HepG2 (cell line): ENCODE results near the gene NDRG3. TPM values are rescaled to one million over a fixed set of nuclear protein-coding genes. Genes with fewer than 3 reads are reported as not detected.

Experiments
- ARID4A ChIP-seq: sonication (generic); formaldehyde crosslinking; IDR thresholded peaks from 2 replicates; pipeline ENCODE4 v1.5.0; 2020; ENCODE audit warnings: mild to moderate bottlenecking, missing genetic modification reagents, borderline replicate concordance
- ERF ChIP-seq: IDR thresholded peaks from 2 replicates; pipeline ENCODE4 v1.6.1; 2018; ENCODE audit warnings: missing biosample characterization, missing genetic modification reagents
- GMEB2 ChIP-seq: IDR thresholded peaks from 2 replicates; pipeline ENCODE4 v1.6.1; 2016; ENCODE audit warnings: missing biosample characterization, missing genetic modification reagents, low read depth
- HNRNPL ChIP-seq: fragments of 200-400 bp; formaldehyde crosslinking; IDR thresholded peaks from 2 replicates; pipeline ENCODE4 v1.6.1; 2017; ENCODE audit warnings: mild to moderate bottlenecking, low read depth, low read length
- HOMEZ ChIP-seq: IDR thresholded peaks from 2 replicates; pipeline ENCODE4 v1.6.1; 2016; ENCODE audit warnings: low read depth
- HOXA7 ChIP-seq: sonication (generic); formaldehyde crosslinking; IDR thresholded peaks from 2 replicates; pipeline ENCODE4 v1.8.1; 2022; ENCODE audit warnings: mild to moderate bottlenecking, missing genetic modification reagents, moderate library complexity
- IKZF5 ChIP-seq: IDR thresholded peaks from 2 replicates; pipeline ENCODE4 v1.6.1; 2018; ENCODE audit warnings: missing genetic modification reagents, mild to moderate bottlenecking, missing compliant biosample characterization
- KLF15 ChIP-seq: sonication (generic); formaldehyde crosslinking; IDR thresholded peaks from 2 replicates; pipeline ENCODE4 v1.8.1; 2023; ENCODE audit warnings: borderline replicate concordance, mild to moderate bottlenecking, inconsistent platforms, missing genetic modification reagents, mixed read lengths
- RXRB ChIP-seq: IDR thresholded peaks from 2 replicates; pipeline ENCODE4 v1.6.1; 2016; ENCODE audit warnings: borderline replicate concordance, missing genetic modification reagents, missing compliant biosample characterization
- STAT6 ChIP-seq: sonication (generic); formaldehyde crosslinking; IDR thresholded peaks from 2 replicates; pipeline ENCODE4 v1.4.0; 2020; ENCODE audit warnings: missing genetic modification reagents, mild to moderate bottlenecking, borderline replicate concordance
- ZNF160 ChIP-seq: sonication (generic); formaldehyde crosslinking; IDR thresholded peaks from 2 replicates; pipeline ENCODE4 v1.8.0; 2022; ENCODE audit warnings: mild to moderate bottlenecking, inconsistent platforms, missing genetic modification reagents
- ZNF234 ChIP-seq: sonication (generic); formaldehyde crosslinking; conservative IDR thresholded peaks from 2 replicates; pipeline ENCODE4 v1.5.1; 2020; ENCODE audit warnings: mild to moderate bottlenecking, missing genetic modification reagents
- ZNF251 ChIP-seq: sonication (generic); formaldehyde crosslinking; IDR thresholded peaks from 2 replicates; pipeline ENCODE4 v1.9.0; 2021; ENCODE audit warnings: mild to moderate bottlenecking, missing genetic modification reagents
- ZNF30 ChIP-seq: sonication (generic); formaldehyde crosslinking; IDR thresholded peaks from 2 replicates; pipeline ENCODE4 v1.5.0; 2020; ENCODE audit warnings: mild to moderate bottlenecking, missing genetic modification reagents
- ZNF619 ChIP-seq: sonication (generic); formaldehyde crosslinking; IDR thresholded peaks from 2 replicates; pipeline ENCODE4 v1.4.0; 2020; ENCODE audit warnings: mild to moderate bottlenecking, missing genetic modification reagents
- ZNF768 ChIP-seq: sonication (generic); formaldehyde crosslinking; IDR thresholded peaks from 2 replicates; pipeline ENCODE4 v1.4.0; 2020; ENCODE audit warnings: missing genetic modification reagents
- ZNF883 ChIP-seq: sonication (generic); formaldehyde crosslinking; IDR thresholded peaks from 2 replicates; pipeline ENCODE4 v1.5.1; 2020; ENCODE audit warnings: mild to moderate bottlenecking, missing genetic modification reagents; ENCODE audit errors: not compliant biosample characterization
- polyA plus RNA-seq, 8 experiments: library from polyadenylated mRNA; depleted of rRNA in 3 of 8; stranded (reverse) in 7 of 8; unstranded in 1 of 8; fragments of >200 nt; fragmentation: Illumina TruSeq in 4 of 8; extraction: Trizol in 4 of 8; gene quantifications; 2 replicates each; pipeline versions ENCODE4 v1.2.1 to v1.2.3, GENCODE V29; 2011 to 2016; ENCODE audit warnings: low read depth in 4 of 8, missing spikeins in 1 of 8, mixed read lengths in 1 of 8; ENCODE audit not compliant: insufficient read depth in 1 of 8
- total RNA-seq, 5 experiments: library from RNA; depleted of rRNA; stranded (reverse); fragments of >200 nt; fragmentation: Illumina TruSeq; extraction: Trizol; gene quantifications; 2 replicates each; pipeline ENCODE4 v1.2.3, GENCODE V29; 2016; ENCODE audit warnings: low read depth in 1 of 5

NDRG3 gene
- total and polyA plus RNA-seq, 2 of the 13 experiments (the other 11 are each of a cell fraction or from before 2014, with no cell fraction given) = 36.0 to 40.5 TPM

GRCh38 chr20:36605399-36606157 lies 140.3 kb downstream of the NDRG3 start, which contains the start of gene RAB5IF (continued):
- TF ChIP-seq ZNF619 = peak; percentile 99
- 0 out of 2 replicates have a peak, but pooled peaks have one; percentile 12 for TF ChIP-seq ZNF251 (CRISPR knock-in tag)
- TF ChIP-seq ZNF883 (CRISPR knock-in tag) = peak; percentile 92
- peak; percentile 96 for TF ChIP-seq HOMEZ (CRISPR knock-in tag)
- peak; percentile 65; the same call in 1 of the 2 replicates for TF ChIP-seq ZNF234 (CRISPR knock-in tag)
- TF ChIP-seq ARID4A (CRISPR knock-in tag) = peak; percentile 96
- peak; percentile 77; the same call in 1 of the 2 replicates for TF ChIP-seq HNRNPL
- TF ChIP-seq STAT6 (CRISPR knock-in tag) = peak; percentile 99
- peak; percentile 58 for TF ChIP-seq ZNF768 (CRISPR knock-in tag)
- no peak for TF ChIP-seq HOXA7
- TF ChIP-seq GMEB2 (CRISPR knock-in tag) = peak; percentile 97
- 0 out of 2 replicates have a peak, but pooled peaks have one; percentile 69 for TF ChIP-seq KLF15
- peak; percentile 96 for TF ChIP-seq ZNF160 (CRISPR knock-in tag)
- TF ChIP-seq IKZF5 (CRISPR knock-in tag) = peak; percentile 98
- TF ChIP-seq ZNF30 (CRISPR knock-in tag) = no peak
- peak; percentile 95 for TF ChIP-seq RXRB (CRISPR knock-in tag)
- peak; percentile 99 for TF ChIP-seq ERF (CRISPR knock-in tag)
